ENCODE measurements around the gene GAL3ST2. TPM values are rescaled to one million over a fixed set of nuclear protein-coding genes. Genes with fewer than 3 reads are reported as not detected.

The GAL3ST2 gene
- 0.23 to 0.40 TPM (median 0.34 TPM) in 4 of 5 replicates, not detected in the other for total RNA-seq (2022; extraction: Qiagen RNA extraction; ENCODE audit: low read depth)

DNA sequence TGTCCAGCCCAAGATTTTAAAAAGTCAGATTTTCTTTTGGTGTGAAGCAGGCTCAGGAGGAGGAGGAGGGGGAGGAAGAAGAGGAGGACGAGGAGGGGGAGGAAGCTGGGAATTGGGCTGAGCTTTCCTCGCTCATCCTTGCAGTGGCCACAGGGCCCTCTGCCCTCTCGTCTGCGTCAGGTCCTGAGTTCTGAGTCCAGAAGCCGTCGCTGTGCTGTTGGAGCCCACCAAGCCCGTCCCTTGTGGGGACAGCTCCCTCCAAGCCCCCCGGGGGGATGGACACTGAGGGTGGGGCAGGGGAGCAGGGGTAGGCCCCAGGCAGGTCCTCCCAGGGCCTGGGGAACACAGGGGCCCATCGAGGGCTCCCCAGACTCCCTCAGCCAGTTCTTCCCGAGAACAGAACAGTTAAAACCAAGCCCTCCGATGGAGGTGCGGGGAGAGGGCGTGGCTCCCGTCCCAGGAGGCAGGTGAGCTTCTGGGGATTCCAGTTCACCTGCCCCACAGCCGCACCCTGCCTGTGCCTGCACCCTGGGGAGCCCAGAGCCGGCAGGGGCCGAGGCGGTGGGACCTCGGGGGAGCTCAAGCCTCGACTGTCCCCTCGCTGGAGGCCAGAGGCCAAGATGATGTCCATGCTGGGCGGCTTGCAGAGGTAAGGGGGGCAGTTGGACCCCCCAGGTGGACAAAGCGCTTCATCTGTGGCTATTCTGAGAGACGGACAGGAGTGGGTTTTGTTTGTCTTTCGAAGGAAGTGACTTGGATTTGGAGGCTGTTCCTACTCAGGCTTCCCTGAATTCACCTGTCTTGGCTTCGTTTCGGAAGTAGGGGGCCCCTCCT is at the start of gene GAL3ST2:
Gene GAL3ST2 (plus strand): TSS at position 487 of the 834 bp plus-strand sequence. CDS start 134 bp downstream, at position 621.

DNA sequence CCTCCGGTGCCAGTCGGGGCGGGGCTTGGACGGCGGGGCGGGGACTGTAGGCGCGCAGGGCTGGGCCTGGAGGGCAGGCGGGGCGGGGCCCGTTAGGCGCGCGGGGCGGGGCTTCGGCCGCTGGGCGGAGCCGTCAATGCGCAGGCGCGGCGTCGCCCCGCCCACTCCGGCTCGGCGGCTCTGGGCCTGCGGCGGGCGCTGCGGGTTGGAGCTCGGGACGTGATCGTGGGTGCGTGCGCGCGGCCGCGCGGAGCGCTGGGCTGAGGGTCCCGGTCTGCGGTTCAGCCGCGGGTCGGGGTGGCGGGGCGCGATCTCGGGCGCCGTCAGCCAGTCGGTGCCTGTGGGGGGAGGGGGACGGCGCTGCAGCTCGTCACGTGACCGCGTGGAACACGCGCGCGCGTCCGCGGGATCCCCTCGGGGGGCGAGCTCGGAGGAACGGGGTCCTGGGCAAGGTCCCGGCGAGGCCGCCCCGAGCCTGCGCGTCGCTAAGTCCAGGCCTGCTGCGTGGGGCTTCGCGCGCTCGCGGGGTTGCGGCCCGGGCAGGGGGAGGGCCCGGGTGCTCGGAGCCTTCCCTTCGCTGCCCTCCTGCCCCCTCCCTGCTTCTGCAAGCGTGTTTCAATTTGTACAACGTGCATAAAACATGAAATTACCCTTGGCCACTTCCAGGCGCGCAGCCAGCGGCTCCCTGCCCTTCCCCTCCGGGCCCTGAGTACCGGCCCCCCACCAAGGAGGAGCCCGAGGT is 42.0 kb upstream of the GAL3ST2 start, which contains the start of gene D2HGDH:
Gene D2HGDH (plus strand): TSS at position 164 of the 742 bp plus-strand sequence. CDS start 595 bp downstream, outside the sequence.

DNA sequence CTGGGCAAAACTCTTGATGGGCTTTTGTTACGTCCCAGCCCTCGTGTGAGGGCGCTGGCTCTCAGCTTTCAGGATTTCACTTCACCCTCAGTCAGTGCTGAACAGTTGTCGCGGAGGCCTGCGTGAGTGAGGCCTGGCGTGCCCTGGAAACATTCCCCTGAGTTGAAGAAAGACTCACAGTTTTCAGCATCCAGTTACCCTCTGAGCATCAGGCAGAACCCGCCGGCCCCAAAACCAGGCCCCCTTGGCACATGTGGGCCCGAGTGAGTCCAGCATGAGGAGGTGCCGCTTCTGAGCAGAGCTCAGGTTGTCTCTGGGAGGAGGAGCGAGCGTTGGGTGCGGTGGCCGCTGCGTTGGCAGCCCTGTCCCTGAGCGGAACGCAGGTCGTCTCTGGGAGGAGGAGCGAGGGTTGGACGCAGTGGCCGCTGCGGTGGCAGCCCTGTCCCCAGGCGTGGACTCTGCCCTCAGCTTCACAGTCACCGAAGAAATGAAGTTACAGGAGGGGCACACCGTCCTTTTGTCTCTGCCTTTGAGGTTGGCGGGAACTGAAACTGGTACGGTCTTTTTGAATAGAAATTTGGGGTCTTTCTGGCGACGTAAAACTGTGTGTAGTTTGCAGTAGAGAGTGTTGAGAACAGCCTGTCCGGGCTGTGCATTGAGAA is 32.2 kb downstream of the GAL3ST2 start, which contains the start of gene NEU4:
Gene NEU4 (plus strand): TSS at position 473 of the 662 bp plus-strand sequence. CDS start 5,292 bp downstream, outside the sequence.

Other genes starting within 250 kb of the GAL3ST2 start
- gene BOK, start 218.1 kb upstream of the GAL3ST2 start, total RNA-seq (2022; extraction: Qiagen RNA extraction; ENCODE audit: low read depth), result 22.6 to 33.2 TPM (median 30.6 TPM) in 5 replicates
- 66.6 to 90.0 TPM (median 78.8 TPM) in 5 replicates for gene THAP4, start 139.7 kb upstream of the GAL3ST2 start, total RNA-seq (2022; extraction: Qiagen RNA extraction; ENCODE audit: low read depth)
- 47.6 to 58.5 TPM (median 52.0 TPM) in 5 replicates for gene ATG4B, start 139.1 kb upstream of the GAL3ST2 start, total RNA-seq (2022; extraction: Qiagen RNA extraction; ENCODE audit: low read depth)
- gene DTYMK, start 90.0 kb upstream of the GAL3ST2 start, total RNA-seq (2022; extraction: Qiagen RNA extraction; ENCODE audit: low read depth), result 124 to 148 TPM (median 137 TPM) in 5 replicates
- gene ING5, start 74.8 kb upstream of the GAL3ST2 start, total RNA-seq (2022; extraction: Qiagen RNA extraction; ENCODE audit: low read depth), result 23.4 to 29.2 TPM (median 23.7 TPM) in 5 replicates
- 5.9 to 11.2 TPM (median 9.8 TPM) in 5 replicates for gene D2HGDH, start 42.2 kb upstream of the GAL3ST2 start, total RNA-seq (2022; extraction: Qiagen RNA extraction; ENCODE audit: low read depth)
- 0.18 to 0.50 TPM (median 0.26 TPM) in 4 of 5 replicates, not detected in the other for gene NEU4, start 32.4 kb downstream of the GAL3ST2 start, total RNA-seq (2022; extraction: Qiagen RNA extraction; ENCODE audit: low read depth)
- not detected in 5 replicates for gene PDCD1, start 82.1 kb downstream of the GAL3ST2 start, total RNA-seq (2022; extraction: Qiagen RNA extraction; ENCODE audit: low read depth)
- gene RTP5, start 92.9 kb downstream of the GAL3ST2 start, total RNA-seq (2022; extraction: Qiagen RNA extraction; ENCODE audit: low read depth), result not detected in 5 replicates